HG02870 (cell line): ENCODE data around the gene ZNF157.
"Not testable (repeated sequence)": the region's sequence is repeated elsewhere in the genome, so short reads cannot be mapped to it uniquely, and the experiment has no call there.

Experiments used
- ATAC-seq: cut with Tn5 transposase; IDR thresholded peaks from one replicate; pipeline ENCODE4 v1.9.1; 2021; ENCODE audit warnings: mild to moderate bottlenecking, moderate library complexity; ENCODE audit not compliant: unreplicated experiment

Gene ZNF157

GRCh38 chrX:47370278-47370677, at the start of gene ZNF157:
Gene ZNF157 (plus strand): TSS chrX:47370578. CDS start chrX:47370669, 91 bp downstream.
- ATAC-seq = no peak

- ATAC-seq = no peak
These were observed 49.0 kb upstream of the ZNF157 start for GRCh38 chrX:47321386-47321785.

GRCh38 chrX:47321823-47322371, 48.5 kb upstream of the ZNF157 start:
- ATAC-seq = no peak

GRCh38 chrX:47327902-47328301, 42.5 kb upstream of the ZNF157 start:
- no peak for ATAC-seq

- ATAC-seq = not testable (repeated sequence)
These were observed 37.6 kb upstream of the ZNF157 start for GRCh38 chrX:47332729-47333128.

GRCh38 chrX:47351706-47352105, 18.7 kb upstream of the ZNF157 start:
- ATAC-seq = no peak

GRCh38 chrX:47358387-47359065, 11.9 kb upstream of the ZNF157 start:
- no peak for ATAC-seq

- ATAC-seq = no peak
These were observed 9.8 kb upstream of the ZNF157 start for GRCh38 chrX:47360423-47361179.

- ATAC-seq = peak; percentile 79
These were observed 8.6 kb upstream of the ZNF157 start for GRCh38 chrX:47361538-47362511.

- peak; percentile 37 for ATAC-seq
These were observed 4.2 kb upstream of the ZNF157 start for GRCh38 chrX:47366041-47366722.

GRCh38 chrX:47373198-47373597, 2.8 kb downstream of the ZNF157 start:
- no peak for ATAC-seq

- no peak for ATAC-seq
These were observed 9.9 kb downstream of the ZNF157 start for GRCh38 chrX:47380268-47380667.

- ATAC-seq = not testable (repeated sequence)
These were observed 10.5 kb downstream of the ZNF157 start for GRCh38 chrX:47380837-47381236.

- no peak for ATAC-seq
These were observed 14.1 kb downstream of the ZNF157 start for GRCh38 chrX:47384502-47384901.

GRCh38 chrX:47390780-47391179, 20.4 kb downstream of the ZNF157 start:
- ATAC-seq = no peak

GRCh38 chrX:47413179-47413594, 42.8 kb downstream of the ZNF157 start:
- ATAC-seq = no peak

- ATAC-seq = no peak
These were observed 49.9 kb downstream of the ZNF157 start for GRCh38 chrX:47420265-47420664.

GRCh38 chrX:47420962-47421361, 50.6 kb downstream of the ZNF157 start:
- no peak for ATAC-seq

GRCh38 chrX:47422444-47422843, 52.1 kb downstream of the ZNF157 start:
- ATAC-seq = no peak

GRCh38 chrX:47430925-47431324, 60.5 kb downstream of the ZNF157 start:
- ATAC-seq = no peak
